Parathyroid adenoma (tissue), 2 donors: ENCODE measurements around the gene DIP2C.

Experiments
- H2AFZ ChIP-seq: fragments of 300-600 bp; sonication (generic); one replicate; pipeline ENCODE4 v1.7.0; 2017; ENCODE audit warnings: antibody characterized with exemption, mild to moderate bottlenecking
- H3K27ac ChIP-seq: fragments of 300-600 bp; sonication (generic); one replicate; pipeline ENCODE4 v1.7.0; 2017
- H3K27me3 ChIP-seq: fragments of 300-600 bp; sonication (generic); one replicate; pipeline ENCODE4 v1.7.0; 2017; ENCODE audit warnings: low read length; ENCODE audit not compliant: control insufficient read depth, insufficient read depth
- H3K36me3 ChIP-seq: fragments of 300-600 bp; sonication (generic); one replicate; pipeline ENCODE4 v1.7.0; 2017; ENCODE audit warnings: low read length; ENCODE audit not compliant: control insufficient read depth, insufficient read depth
- H3K4me1 ChIP-seq: fragments of 300-600 bp; sonication (generic); one replicate; pipeline ENCODE4 v1.7.0; 2017; ENCODE audit warnings: control low read depth
- H3K4me2 ChIP-seq: fragments of 300-600 bp; sonication (generic); one replicate; pipeline ENCODE4 v1.7.0; 2017; ENCODE audit warnings: low read length
- H3K4me3 ChIP-seq: fragments of 300-600 bp; sonication (generic); one replicate; pipeline ENCODE4 v1.7.0; 2017; ENCODE audit warnings: low read depth, low read length
- H3K79me2 ChIP-seq: fragments of 300-600 bp; sonication (generic); one replicate; pipeline ENCODE4 v1.7.0; 2017; ENCODE audit warnings: control low read depth
- H3K9ac ChIP-seq: fragments of 300-600 bp; sonication (generic); one replicate; pipeline ENCODE4 v1.7.0; 2017; ENCODE audit warnings: mild to moderate bottlenecking
- H3K9me3 ChIP-seq: fragments of 300-600 bp; sonication (generic); one replicate; pipeline ENCODE4 v1.7.0; 2017; ENCODE audit warnings: low read length; ENCODE audit not compliant: control insufficient read depth
- TF ChIP-seq, protein P1 (sequence below): fragments of 300-600 bp; sonication (generic); IDR thresholded peaks from one replicate; pipeline ENCODE4 v1.7.0; 2017; ENCODE audit warnings: antibody characterized with exemption, mild to moderate bottlenecking
- donor health status: primary hyperparathyroidism.

The DIP2C gene

DNA sequence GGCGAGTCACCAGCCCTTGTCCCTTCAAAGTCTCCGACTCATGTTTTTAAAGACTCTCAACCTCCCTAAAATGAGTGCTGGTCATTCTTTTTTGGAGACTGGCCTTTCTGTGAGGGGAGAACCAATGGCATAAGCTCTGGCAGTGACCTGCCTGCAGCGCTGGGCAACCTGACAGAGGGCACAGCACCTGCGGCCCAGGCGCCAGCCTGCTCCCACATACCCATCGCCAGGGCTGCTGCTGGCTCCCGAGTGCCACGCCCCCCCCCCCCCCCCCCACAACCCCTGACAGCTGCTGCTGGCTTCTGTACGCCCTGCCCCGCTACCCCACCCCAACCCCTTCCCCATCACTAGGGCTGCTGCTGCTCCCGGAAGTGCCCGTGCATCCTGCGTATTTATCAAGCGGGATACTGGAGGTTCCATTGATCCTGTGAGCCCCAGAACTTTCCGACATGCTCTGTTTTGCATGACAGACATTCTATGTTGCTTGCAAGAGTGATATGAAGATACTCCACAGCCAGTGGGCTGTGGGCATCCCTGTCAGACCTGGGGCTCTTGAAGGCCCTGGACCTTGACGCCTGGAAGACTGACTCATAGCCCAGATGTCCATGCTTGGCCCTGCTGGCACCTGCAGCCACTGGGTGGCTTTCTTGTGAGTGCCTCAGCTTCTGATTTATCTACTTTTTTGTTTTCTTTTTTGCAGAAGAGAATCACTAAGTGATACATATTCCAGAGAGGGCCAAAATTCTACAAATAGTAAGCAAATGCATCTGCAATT lies 310.4 kb downstream of the DIP2C start:
- no peak overlapping the region for H3K27ac ChIP-seq
- H3K4me2 ChIP-seq = no peak overlapping the region
- no peak overlapping the region for H3K4me3 ChIP-seq
- H3K36me3 ChIP-seq = no peaks in the 10 kb centered on the region
- H2AFZ ChIP-seq = no peak overlapping the region
- no peaks in the 10 kb centered on the region for H3K79me2 ChIP-seq
- TF ChIP-seq, protein P1, sequence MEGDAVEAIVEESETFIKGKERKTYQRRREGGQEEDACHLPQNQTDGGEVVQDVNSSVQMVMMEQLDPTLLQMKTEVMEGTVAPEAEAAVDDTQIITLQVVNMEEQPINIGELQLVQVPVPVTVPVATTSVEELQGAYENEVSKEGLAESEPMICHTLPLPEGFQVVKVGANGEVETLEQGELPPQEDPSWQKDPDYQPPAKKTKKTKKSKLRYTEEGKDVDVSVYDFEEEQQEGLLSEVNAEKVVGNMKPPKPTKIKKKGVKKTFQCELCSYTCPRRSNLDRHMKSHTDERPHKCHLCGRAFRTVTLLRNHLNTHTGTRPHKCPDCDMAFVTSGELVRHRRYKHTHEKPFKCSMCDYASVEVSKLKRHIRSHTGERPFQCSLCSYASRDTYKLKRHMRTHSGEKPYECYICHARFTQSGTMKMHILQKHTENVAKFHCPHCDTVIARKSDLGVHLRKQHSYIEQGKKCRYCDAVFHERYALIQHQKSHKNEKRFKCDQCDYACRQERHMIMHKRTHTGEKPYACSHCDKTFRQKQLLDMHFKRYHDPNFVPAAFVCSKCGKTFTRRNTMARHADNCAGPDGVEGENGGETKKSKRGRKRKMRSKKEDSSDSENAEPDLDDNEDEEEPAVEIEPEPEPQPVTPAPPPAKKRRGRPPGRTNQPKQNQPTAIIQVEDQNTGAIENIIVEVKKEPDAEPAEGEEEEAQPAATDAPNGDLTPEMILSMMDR = no peak
- no peaks in the 10 kb centered on the region for H3K27me3 ChIP-seq
- no peak overlapping the region for H3K9ac ChIP-seq
- H3K4me1 ChIP-seq = no peaks in the 10 kb centered on the region
- H3K9me3 ChIP-seq = no peaks in the 10 kb centered on the region

- Histone ChIP-seq H3K4me3 (no peak overlapping the region), H3K9ac (no peak overlapping the region), H3K9me3 (no peaks in the 10 kb centered on the region), H3K79me2 (no peaks in the 10 kb centered on the region), H3K27ac (no peak overlapping the region), H2AFZ (no peak overlapping the region), H3K27me3 (no peaks in the 10 kb centered on the region), H3K4me1 (peaks cover 4% of the 10 kb centered on the region), H3K36me3 (no peaks in the 10 kb centered on the region), H3K4me2 (no peak overlapping the region)
- TF ChIP-seq, protein P1 = no peak
These were observed 311.1 kb downstream of the DIP2C start for GRCh38 chr10:378230-378929.

GRCh38 chr10:377228-377627 lies 312.2 kb downstream of the DIP2C start:
- no peak overlapping the region for H2AFZ ChIP-seq
- no peak overlapping the region for H3K4me2 ChIP-seq
- H3K27ac ChIP-seq = no peak overlapping the region
- H3K4me3 ChIP-seq = no peak overlapping the region
- peaks cover 6% of the 10 kb centered on the region for H3K4me1 ChIP-seq
- H3K9ac ChIP-seq = no peak overlapping the region
- no peaks in the 10 kb centered on the region for H3K9me3 ChIP-seq
- TF ChIP-seq, protein P1 = no peak
- H3K79me2 ChIP-seq = no peaks in the 10 kb centered on the region
- no peaks in the 10 kb centered on the region for H3K36me3 ChIP-seq
- no peaks in the 10 kb centered on the region for H3K27me3 ChIP-seq

- Histone ChIP-seq H3K79me2 (no peaks in the 10 kb centered on the region), H3K9ac (no peak overlapping the region), H3K4me3 (no peak overlapping the region), H2AFZ (no peak overlapping the region), H3K27ac (no peak overlapping the region), H3K27me3 (no peaks in the 10 kb centered on the region), H3K4me2 (no peak overlapping the region), H3K36me3 (no peaks in the 10 kb centered on the region), H3K9me3 (no peaks in the 10 kb centered on the region), H3K4me1 (peaks cover 6% of the 10 kb centered on the region)
- TF ChIP-seq, protein P1 = no peak
These were observed 313.5 kb downstream of the DIP2C start for GRCh38 chr10:375815-376505.
